Neural progenitor cell (in vitro differentiated cells): ENCODE data around the gene KRT1.

Source experiments
- EZH2 ChIP-seq: fragments of 200-600 bp; sonication (generic); IDR thresholded peaks from 2 replicates; pipeline ENCODE4 v1.6.1; 2017; ENCODE audit warnings: antibody characterized with exemption, mild to moderate bottlenecking, moderate library complexity
- EZH2phosphoT487 ChIP-seq: fragments of 200-600 bp; sonication (generic); IDR thresholded peaks from 2 replicates; pipeline ENCODE4 v1.6.1; 2017; ENCODE audit warnings: antibody characterized with exemption
- TF ChIP-seq, protein P1 (sequence below): fragments of 200-600 bp; sonication (generic); IDR thresholded peaks from 2 replicates; pipeline ENCODE4 v1.5.1; 2017; ENCODE audit warnings: antibody characterized with exemption, mild to moderate bottlenecking

DNA sequence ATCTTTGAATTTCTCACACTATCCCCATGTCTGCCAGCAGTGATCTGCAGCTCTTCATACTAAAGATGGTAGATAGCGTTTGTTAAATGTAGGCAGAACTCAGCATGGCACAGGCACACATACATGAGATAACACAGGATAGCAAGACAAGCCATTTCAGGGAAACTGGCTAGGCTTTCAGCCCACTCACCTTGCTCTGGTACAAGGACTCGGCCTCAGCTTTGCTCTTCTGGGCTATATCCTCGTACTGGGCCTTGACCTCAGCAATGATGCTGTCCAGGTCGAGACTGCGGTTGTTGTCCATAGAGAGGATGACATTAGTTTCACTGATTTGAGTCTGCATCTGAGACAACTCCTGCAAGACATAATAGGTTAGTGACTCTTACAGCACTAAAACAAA lies 3.1 kb downstream of the KRT1 start:
- no peak for TF ChIP-seq EZH2phosphoT487
- TF ChIP-seq, protein P1, sequence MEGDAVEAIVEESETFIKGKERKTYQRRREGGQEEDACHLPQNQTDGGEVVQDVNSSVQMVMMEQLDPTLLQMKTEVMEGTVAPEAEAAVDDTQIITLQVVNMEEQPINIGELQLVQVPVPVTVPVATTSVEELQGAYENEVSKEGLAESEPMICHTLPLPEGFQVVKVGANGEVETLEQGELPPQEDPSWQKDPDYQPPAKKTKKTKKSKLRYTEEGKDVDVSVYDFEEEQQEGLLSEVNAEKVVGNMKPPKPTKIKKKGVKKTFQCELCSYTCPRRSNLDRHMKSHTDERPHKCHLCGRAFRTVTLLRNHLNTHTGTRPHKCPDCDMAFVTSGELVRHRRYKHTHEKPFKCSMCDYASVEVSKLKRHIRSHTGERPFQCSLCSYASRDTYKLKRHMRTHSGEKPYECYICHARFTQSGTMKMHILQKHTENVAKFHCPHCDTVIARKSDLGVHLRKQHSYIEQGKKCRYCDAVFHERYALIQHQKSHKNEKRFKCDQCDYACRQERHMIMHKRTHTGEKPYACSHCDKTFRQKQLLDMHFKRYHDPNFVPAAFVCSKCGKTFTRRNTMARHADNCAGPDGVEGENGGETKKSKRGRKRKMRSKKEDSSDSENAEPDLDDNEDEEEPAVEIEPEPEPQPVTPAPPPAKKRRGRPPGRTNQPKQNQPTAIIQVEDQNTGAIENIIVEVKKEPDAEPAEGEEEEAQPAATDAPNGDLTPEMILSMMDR, result no peak
- TF ChIP-seq EZH2, result no peak
